Measurements from ENCODE around the gene NOX5. TPM values are rescaled to one million over a fixed set of nuclear protein-coding genes. Genes with fewer than 3 reads are reported as not detected.

Gene NOX5
- total RNA-seq, 1 donor from 2014 or later = 0.74 TPM

DNA sequence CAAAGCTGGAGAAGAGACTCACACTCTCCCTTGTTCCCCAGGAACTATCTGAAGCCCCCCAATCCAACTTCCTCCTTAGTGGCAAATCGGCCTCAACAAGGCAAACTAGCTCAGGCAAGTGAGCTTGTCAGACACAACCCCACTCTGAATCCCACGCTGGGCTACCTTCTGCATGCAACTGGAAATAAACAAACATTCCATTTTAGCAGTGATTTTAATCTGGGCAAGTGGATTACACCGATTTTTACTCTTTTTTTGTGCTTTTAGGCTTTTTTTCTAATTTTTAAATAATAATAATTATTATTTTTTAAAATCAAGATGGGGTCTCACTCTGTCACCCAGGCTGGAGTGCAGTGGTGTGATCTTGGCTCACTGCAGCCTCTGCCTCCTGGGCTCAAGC is 2.9 kb upstream of the NOX5 start:
- TF ChIP-seq, protein P1, sequence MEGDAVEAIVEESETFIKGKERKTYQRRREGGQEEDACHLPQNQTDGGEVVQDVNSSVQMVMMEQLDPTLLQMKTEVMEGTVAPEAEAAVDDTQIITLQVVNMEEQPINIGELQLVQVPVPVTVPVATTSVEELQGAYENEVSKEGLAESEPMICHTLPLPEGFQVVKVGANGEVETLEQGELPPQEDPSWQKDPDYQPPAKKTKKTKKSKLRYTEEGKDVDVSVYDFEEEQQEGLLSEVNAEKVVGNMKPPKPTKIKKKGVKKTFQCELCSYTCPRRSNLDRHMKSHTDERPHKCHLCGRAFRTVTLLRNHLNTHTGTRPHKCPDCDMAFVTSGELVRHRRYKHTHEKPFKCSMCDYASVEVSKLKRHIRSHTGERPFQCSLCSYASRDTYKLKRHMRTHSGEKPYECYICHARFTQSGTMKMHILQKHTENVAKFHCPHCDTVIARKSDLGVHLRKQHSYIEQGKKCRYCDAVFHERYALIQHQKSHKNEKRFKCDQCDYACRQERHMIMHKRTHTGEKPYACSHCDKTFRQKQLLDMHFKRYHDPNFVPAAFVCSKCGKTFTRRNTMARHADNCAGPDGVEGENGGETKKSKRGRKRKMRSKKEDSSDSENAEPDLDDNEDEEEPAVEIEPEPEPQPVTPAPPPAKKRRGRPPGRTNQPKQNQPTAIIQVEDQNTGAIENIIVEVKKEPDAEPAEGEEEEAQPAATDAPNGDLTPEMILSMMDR (IDR thresholded peaks at IDR 0.05) = no peak
- TF ChIP-seq POLR2AphosphoS5 (IDR thresholded peaks at IDR 0.05; ENCODE audit: insufficient read depth in 1 of 2, low read depth in 1 of 2) (no peak), POLR2A (IDR thresholded peaks at IDR 0.05) (no peak)
- Histone ChIP-seq H3K36me3 (no peaks in the 10 kb centered on the region), H3K9me3 (peaks cover 13% of the 10 kb centered on the region), H3K27ac (no peak overlapping the region), H3K27me3 (no peaks in the 10 kb centered on the region), H3K4me1 (no peaks in the 10 kb centered on the region), H3K4me3 (no peak overlapping the region)
- no peak for DNase-seq (ENCODE audit: extremely low spot score in 2 of 2)
- intact Hi-C loops (cut with DNase I) = no loop called here

DNA sequence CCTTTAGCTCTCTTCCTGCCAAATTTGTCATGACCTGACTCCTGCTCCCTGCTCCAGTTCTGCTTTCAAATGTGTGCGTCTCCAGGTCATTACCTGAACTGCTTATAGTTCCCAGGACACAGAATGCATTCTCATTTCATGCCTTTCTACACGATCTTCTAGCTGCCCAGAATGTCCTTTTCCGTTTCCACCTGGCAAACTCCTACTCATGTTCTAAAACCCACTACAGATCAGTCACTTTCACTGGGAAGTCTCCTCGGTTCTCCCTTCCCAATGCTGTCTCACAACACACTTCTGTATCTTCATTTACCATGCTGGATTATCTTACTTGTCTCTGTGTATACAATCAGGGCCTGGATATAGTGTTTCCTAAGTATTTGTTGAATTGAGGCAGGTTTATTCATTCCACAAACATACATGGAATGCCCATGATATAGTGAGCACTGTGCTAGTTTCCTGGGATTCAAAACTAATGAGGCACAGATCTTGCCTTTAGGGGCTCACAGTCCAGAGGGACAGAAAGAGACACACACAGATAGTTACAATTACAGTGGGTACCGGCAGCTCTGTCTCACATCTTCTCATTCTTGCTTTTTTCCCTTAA is 1.6 kb upstream of the NOX5 start:
- H3K9me3 ChIP-seq = peaks cover 8% of the 10 kb centered on the region
- H3K27ac ChIP-seq = no peak overlapping the region
- intact Hi-C loops (cut with DNase I) = no loop called here
- DNase-seq (ENCODE audit: extremely low spot score in 2 of 2) = no peak
- H3K4me1 ChIP-seq = no peaks in the 10 kb centered on the region
- H3K27me3 ChIP-seq = no peaks in the 10 kb centered on the region
- no peak overlapping the region for H3K4me3 ChIP-seq
- no peak for TF ChIP-seq POLR2AphosphoS5 (IDR thresholded peaks at IDR 0.05; ENCODE audit: insufficient read depth in 1 of 2, low read depth in 1 of 2)
- TF ChIP-seq, protein P1 (IDR thresholded peaks at IDR 0.05) = no peak
- TF ChIP-seq POLR2A (IDR thresholded peaks at IDR 0.05) = no peak
- no peaks in the 10 kb centered on the region for H3K36me3 ChIP-seq

DNA sequence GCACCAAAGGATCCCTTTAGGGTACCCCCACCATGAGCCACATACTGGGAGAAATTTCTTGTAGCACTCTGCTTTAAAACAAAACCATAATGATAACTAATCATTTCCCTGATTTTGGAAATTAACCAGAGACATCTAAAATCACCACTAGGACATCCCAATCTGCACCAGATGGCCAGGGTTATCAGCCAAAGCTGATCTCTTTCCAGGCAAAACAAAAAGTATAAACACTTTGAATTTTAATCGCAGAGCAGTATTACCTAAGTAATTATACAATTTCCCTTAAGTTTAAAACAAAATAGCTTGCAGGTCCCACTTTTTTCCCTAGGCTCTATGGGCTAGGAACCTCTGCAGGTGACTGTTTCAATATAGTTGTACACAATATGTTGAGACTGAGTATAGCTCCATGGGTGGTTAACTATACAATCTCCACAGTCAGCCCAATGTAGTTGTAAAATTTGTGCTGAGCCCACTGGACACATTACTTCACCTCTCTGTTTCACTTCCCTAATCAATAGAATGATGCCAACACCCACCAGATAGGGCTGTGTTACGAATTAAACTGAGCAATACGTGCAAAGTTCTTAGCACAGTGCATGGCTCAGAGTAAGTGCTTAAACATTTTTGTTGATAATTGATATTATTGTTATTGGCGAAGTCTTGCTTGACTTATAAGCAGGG is 629 bp upstream of the NOX5 start:
- H3K27me3 ChIP-seq = no peaks in the 10 kb centered on the region
- peaks cover 3% of the 10 kb centered on the region for H3K9me3 ChIP-seq
- intact Hi-C loops (cut with DNase I) = no loop called here
- no peaks in the 10 kb centered on the region for H3K4me1 ChIP-seq
- H3K4me3 ChIP-seq = no peak overlapping the region
- no peaks in the 10 kb centered on the region for H3K36me3 ChIP-seq
- DNase-seq (ENCODE audit: extremely low spot score in 2 of 2) = no peak
- no peak overlapping the region for H3K27ac ChIP-seq
- TF ChIP-seq POLR2A (IDR thresholded peaks at IDR 0.05) (no peak), POLR2AphosphoS5 (IDR thresholded peaks at IDR 0.05; ENCODE audit: insufficient read depth in 1 of 2, low read depth in 1 of 2) (no peak)
- TF ChIP-seq, protein P1 (IDR thresholded peaks at IDR 0.05) = no peak

DNA sequence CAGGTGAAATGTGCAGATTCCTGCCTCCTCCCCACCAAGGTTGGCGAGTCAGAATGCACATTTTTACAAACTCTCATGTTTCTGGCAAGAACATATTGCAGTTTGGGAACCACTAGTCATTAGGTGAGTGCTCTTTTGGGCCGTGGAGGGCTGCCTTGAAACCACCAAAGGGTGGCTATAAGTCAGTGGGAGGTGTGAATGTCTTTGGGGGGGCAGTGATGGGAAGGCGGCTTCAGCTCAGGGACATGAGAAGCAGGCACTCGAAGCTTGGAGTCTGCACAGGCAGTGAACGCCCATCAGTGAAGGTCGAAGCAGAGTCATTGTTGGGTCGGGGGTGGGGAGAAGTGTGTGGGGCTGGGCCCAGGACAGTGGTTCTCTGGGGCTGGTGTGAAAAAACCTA is 1.1 kb downstream of the NOX5 start:
- no peak for DNase-seq (ENCODE audit: extremely low spot score in 2 of 2)
- intact Hi-C loops (cut with DNase I) = no loop called here
- H3K4me3 ChIP-seq = no peak overlapping the region
- TF ChIP-seq, protein P1 (IDR thresholded peaks at IDR 0.05) = no peak
- TF ChIP-seq POLR2A (IDR thresholded peaks at IDR 0.05) (no peak), POLR2AphosphoS5 (IDR thresholded peaks at IDR 0.05; ENCODE audit: insufficient read depth in 1 of 2, low read depth in 1 of 2) (no peak)
- H3K27ac ChIP-seq = no peak overlapping the region
- no peaks in the 10 kb centered on the region for H3K9me3 ChIP-seq
- no peaks in the 10 kb centered on the region for H3K4me1 ChIP-seq
- H3K36me3 ChIP-seq = no peaks in the 10 kb centered on the region
- no peaks in the 10 kb centered on the region for H3K27me3 ChIP-seq

DNA sequence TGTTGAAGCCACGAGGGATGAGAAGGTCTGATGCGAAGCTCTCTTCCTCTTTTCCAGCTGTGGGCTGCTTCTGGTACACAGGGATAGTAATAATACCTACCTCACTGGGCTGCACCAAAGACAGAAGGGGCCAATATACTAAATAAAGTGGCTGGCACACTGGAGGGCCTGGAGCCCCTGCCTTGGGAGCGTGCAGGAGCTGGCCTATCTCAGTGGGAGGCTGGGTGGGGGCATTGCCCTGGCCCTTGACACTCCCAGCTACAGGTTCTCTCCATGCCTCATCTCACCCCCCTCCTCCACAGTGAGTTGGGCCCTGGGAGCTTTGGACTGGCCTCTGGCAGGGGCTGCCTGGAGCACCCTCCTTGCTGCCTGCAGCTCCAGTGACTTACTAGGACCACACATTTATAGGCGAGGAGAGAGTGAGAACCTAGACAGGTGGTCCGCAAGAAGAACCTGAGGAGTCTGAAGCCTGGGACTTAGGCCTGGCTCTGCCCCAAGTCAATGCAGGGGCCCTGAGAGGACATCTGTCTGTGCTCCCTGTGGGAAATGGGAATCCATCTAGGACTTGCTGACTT is 1.6 kb downstream of the NOX5 start:
- DNase-seq (ENCODE audit: extremely low spot score in 2 of 2) = no peak
- no peaks in the 10 kb centered on the region for H3K36me3 ChIP-seq
- intact Hi-C loops (cut with DNase I) = no loop called here
- H3K4me3 ChIP-seq = no peak overlapping the region
- H3K9me3 ChIP-seq = no peaks in the 10 kb centered on the region
- H3K4me1 ChIP-seq = no peaks in the 10 kb centered on the region
- TF ChIP-seq, protein P1 (IDR thresholded peaks at IDR 0.05) = no peak
- TF ChIP-seq POLR2AphosphoS5 (IDR thresholded peaks at IDR 0.05; ENCODE audit: insufficient read depth in 1 of 2, low read depth in 1 of 2) = no peak
- H3K27me3 ChIP-seq = no peaks in the 10 kb centered on the region
- no peak overlapping the region for H3K27ac ChIP-seq

Data from vagina (tissue), 2 donors.